ENCODE data around the gene LEMD3. TPM values are rescaled to one million over a fixed set of nuclear protein-coding genes. Genes with fewer than 3 reads are reported as not detected.

Gene LEMD3
- total RNA-seq, 2 donors from 2014 or later: 20.2 to 27.3 TPM

GRCh38 chr12:65248656-65249633 lies 79.6 kb downstream of the LEMD3 start:
- peaks cover 17% of the 10 kb centered on the region for H3K4me1 Mint-ChIP-seq (ENCODE audit: low read depth)
- peaks cover 3 to 10% of the 10 kb centered on the region in 2 donors for H3K36me3 Mint-ChIP-seq (ENCODE audit: insufficient read depth in 2 of 2)
- ATAC-seq (replicated peaks in 1 of 2) (peak; percentile 74 to 76), DNase-seq (peak; percentile 14 to 23)
- peak overlapping the region; percentile 94 for H3K27ac Mint-ChIP-seq
- H3K4me3 Mint-ChIP-seq: peak overlapping the region in 1 of 2 donors; percentile 52
- no peaks in the 10 kb centered on the region for H3K27me3 Mint-ChIP-seq (ENCODE audit: low read depth)
- no peaks in the 10 kb centered on the region for H3K9me3 Mint-ChIP-seq

- no peaks in the 10 kb centered on the region for H3K27me3 Mint-ChIP-seq (ENCODE audit: low read depth)
- peaks cover 2 to 3% of the 10 kb centered on the region in 2 donors for H3K36me3 Mint-ChIP-seq (ENCODE audit: insufficient read depth in 2 of 2)
- no peak overlapping the region for H3K27ac Mint-ChIP-seq
- H3K4me3 Mint-ChIP-seq: no peak overlapping the region
- DNase-seq (no peak), ATAC-seq (replicated peaks in 1 of 2) (no peak)
- no peaks in the 10 kb centered on the region for H3K9me3 Mint-ChIP-seq
- peaks cover 17% of the 10 kb centered on the region for H3K4me1 Mint-ChIP-seq (ENCODE audit: low read depth)
Observed at GRCh38 chr12:65252515-65252914, 83.1 kb downstream of the LEMD3 start.

GRCh38 chr12:65257986-65258385 lies 88.6 kb downstream of the LEMD3 start:
- H3K27me3 Mint-ChIP-seq (ENCODE audit: low read depth): peaks cover 6% of the 10 kb centered on the region
- no peak overlapping the region for H3K27ac Mint-ChIP-seq
- ATAC-seq (replicated peaks in 1 of 2) (no peak), DNase-seq (no peak)
- H3K4me1 Mint-ChIP-seq (ENCODE audit: low read depth): no peaks in the 10 kb centered on the region
- H3K4me3 Mint-ChIP-seq: no peak overlapping the region
- H3K9me3 Mint-ChIP-seq: no peaks in the 10 kb centered on the region
- H3K36me3 Mint-ChIP-seq (ENCODE audit: insufficient read depth in 2 of 2): no peaks in the 10 kb centered on the region

- no peaks in the 10 kb centered on the region for H3K4me1 Mint-ChIP-seq (ENCODE audit: low read depth)
- DNase-seq: no peak
- H3K27me3 Mint-ChIP-seq (ENCODE audit: low read depth): peaks cover 6% of the 10 kb centered on the region
- ATAC-seq (replicated peaks in 1 of 2): no peak
- no peak overlapping the region for H3K4me3 Mint-ChIP-seq
- no peaks in the 10 kb centered on the region for H3K9me3 Mint-ChIP-seq
- no peaks in the 10 kb centered on the region for H3K36me3 Mint-ChIP-seq (ENCODE audit: insufficient read depth in 2 of 2)
- no peak overlapping the region for H3K27ac Mint-ChIP-seq
Observed at GRCh38 chr12:65259501-65259900, 90.1 kb downstream of the LEMD3 start.

- Mint-ChIP-seq H3K4me3 (no peak overlapping the region), H3K4me1 (ENCODE audit: low read depth) (no peaks in the 10 kb centered on the region), H3K27me3 (ENCODE audit: low read depth) (peaks cover 24% of the 10 kb centered on the region), H3K27ac (no peak overlapping the region), H3K36me3 (ENCODE audit: insufficient read depth in 2 of 2) (no peaks in the 10 kb centered on the region), H3K9me3 (peaks cover 0 to 1% of the 10 kb centered on the region in 2 donors)
- no peak for ATAC-seq (replicated peaks in 1 of 2)
- DNase-seq: no peak
Observed at GRCh38 chr12:65263777-65264176, 94.4 kb downstream of the LEMD3 start.

DNA sequence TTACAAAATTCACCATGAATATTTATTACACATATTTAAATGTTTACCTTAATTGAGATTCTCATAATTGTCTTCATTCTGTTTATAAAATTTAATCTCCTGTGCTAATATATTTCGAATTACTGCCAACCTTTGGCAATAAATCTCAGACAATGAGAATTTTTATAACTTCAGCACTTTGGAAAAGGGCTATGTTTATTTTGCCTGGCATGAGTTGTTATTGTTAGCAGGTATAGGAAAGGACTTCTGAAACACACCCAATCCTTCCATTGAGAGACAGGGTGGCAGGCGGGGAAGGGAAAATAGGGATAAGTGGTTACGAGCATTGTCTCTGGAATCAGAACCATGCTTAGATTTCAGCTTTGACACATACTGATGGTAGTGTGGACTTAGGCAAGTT lies 97.0 kb downstream of the LEMD3 start:
- DNase-seq (no peak), ATAC-seq (replicated peaks in 1 of 2) (no peak)
- Mint-ChIP-seq H3K9me3 (peaks cover 0 to 1% of the 10 kb centered on the region in 2 donors), H3K27ac (no peak overlapping the region), H3K4me1 (ENCODE audit: low read depth) (no peaks in the 10 kb centered on the region), H3K36me3 (ENCODE audit: insufficient read depth in 2 of 2) (no peaks in the 10 kb centered on the region), H3K4me3 (no peak overlapping the region), H3K27me3 (ENCODE audit: low read depth) (peaks cover 18% of the 10 kb centered on the region)

DNA sequence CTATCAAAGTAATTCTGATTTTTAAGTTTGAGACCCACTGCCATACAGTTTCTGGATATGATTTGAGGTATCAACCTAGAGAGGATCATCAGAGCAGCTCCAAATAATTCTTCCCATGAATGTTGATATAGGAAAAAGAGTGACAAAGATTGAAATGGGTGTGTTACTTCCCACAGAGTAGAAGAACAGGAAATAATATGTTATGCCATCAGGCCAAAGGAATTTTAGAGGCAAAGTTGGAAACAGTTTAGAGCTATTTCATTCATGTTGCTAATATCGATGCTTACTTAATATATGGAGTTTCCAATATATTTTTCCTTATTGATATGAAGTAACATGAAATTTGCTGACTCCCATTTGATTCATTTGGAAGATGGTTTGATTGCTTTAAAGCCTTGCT lies 100.2 kb downstream of the LEMD3 start:
- H3K9me3 Mint-ChIP-seq: peaks cover 0 to 1% of the 10 kb centered on the region in 2 donors
- H3K27ac Mint-ChIP-seq: no peak overlapping the region
- H3K36me3 Mint-ChIP-seq (ENCODE audit: insufficient read depth in 2 of 2): no peaks in the 10 kb centered on the region
- no peak overlapping the region for H3K4me3 Mint-ChIP-seq
- no peak for DNase-seq
- H3K4me1 Mint-ChIP-seq (ENCODE audit: low read depth): no peaks in the 10 kb centered on the region
- ATAC-seq (replicated peaks in 1 of 2): no peak
- H3K27me3 Mint-ChIP-seq (ENCODE audit: low read depth): peaks cover 17% of the 10 kb centered on the region

GRCh38 chr12:65274602-65275272 lies 105.4 kb downstream of the LEMD3 start:
- peaks cover 11% of the 10 kb centered on the region for H3K4me1 Mint-ChIP-seq (ENCODE audit: low read depth)
- H3K4me3 Mint-ChIP-seq: no peak overlapping the region
- peaks cover 29% of the 10 kb centered on the region for H3K27me3 Mint-ChIP-seq (ENCODE audit: low read depth)
- no peak for ATAC-seq (replicated peaks in 1 of 2)
- no peaks in the 10 kb centered on the region for H3K9me3 Mint-ChIP-seq
- H3K27ac Mint-ChIP-seq: no peak overlapping the region
- no peak for DNase-seq
- no peaks in the 10 kb centered on the region for H3K36me3 Mint-ChIP-seq (ENCODE audit: insufficient read depth in 2 of 2)

DNA sequence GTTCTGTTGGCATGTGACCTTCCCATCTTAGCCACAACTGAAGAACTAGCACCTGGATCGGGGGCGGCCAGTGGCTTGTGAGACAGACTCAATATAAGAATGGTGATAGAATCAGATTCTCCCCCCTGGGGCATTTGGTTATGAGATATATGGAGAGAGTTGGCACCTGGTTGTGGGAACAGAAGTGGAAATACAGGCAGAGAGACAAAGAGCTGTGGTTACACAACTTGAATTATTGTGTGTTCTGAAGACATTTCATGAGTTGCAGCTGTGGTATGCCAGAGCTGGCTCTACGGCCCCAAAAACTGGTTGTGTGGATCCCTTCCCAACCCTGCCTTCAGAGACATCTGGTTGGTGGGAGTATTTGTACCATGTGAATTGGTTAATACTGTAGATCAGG lies 106.2 kb downstream of the LEMD3 start:
- DNase-seq (no peak), ATAC-seq (replicated peaks in 1 of 2) (no peak)
- Mint-ChIP-seq H3K27me3 (ENCODE audit: low read depth) (peaks cover 38% of the 10 kb centered on the region), H3K4me3 (no peak overlapping the region), H3K4me1 (ENCODE audit: low read depth) (peaks cover 13% of the 10 kb centered on the region), H3K27ac (no peak overlapping the region), H3K9me3 (no peaks in the 10 kb centered on the region), H3K36me3 (ENCODE audit: insufficient read depth in 2 of 2) (no peaks in the 10 kb centered on the region)

GRCh38 chr12:65276916-65277530 lies 107.6 kb downstream of the LEMD3 start:
- no peak overlapping the region for H3K27ac Mint-ChIP-seq
- no peaks in the 10 kb centered on the region for H3K36me3 Mint-ChIP-seq (ENCODE audit: insufficient read depth in 2 of 2)
- ATAC-seq (replicated peaks in 1 of 2): no peak
- H3K4me3 Mint-ChIP-seq: no peak overlapping the region
- H3K27me3 Mint-ChIP-seq (ENCODE audit: low read depth): peaks cover 44% of the 10 kb centered on the region
- no peaks in the 10 kb centered on the region for H3K9me3 Mint-ChIP-seq
- H3K4me1 Mint-ChIP-seq (ENCODE audit: low read depth): peaks cover 13% of the 10 kb centered on the region
- no peak for DNase-seq

DNA sequence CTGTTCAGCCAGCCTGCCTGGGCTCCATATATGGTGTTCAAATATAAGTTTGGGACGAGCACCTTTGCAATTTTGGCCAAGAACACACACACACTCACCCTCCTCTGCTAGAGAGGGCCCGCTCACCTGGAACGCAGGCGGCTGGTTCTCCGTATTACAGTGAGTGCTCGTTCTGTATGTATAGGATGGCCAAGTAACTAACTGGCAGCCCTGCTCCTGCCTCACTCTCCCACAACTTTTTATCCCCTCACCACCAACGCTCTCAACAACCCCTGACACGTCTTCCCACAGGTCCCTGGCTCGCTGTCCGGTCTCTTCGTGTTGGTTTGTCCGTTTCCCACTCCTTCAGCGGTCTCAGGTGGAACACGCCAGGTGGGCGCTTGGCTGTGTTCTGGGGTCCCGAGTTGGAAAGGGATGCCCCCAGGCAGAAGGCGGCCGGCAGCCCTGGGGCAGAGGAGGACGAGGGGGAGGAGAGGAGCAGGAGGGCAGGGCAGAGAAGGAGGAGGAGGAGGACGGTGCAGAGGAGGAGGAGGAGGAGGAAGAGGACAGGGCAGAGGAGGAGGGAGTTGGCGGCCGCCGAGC lies 108.7 kb downstream of the LEMD3 start:
- H3K9me3 Mint-ChIP-seq: no peaks in the 10 kb centered on the region
- H3K4me3 Mint-ChIP-seq: peak overlapping the region; percentile 17 to 59
- H3K4me1 Mint-ChIP-seq (ENCODE audit: low read depth): peaks cover 13% of the 10 kb centered on the region
- H3K36me3 Mint-ChIP-seq (ENCODE audit: insufficient read depth in 2 of 2): no peaks in the 10 kb centered on the region
- H3K27me3 Mint-ChIP-seq (ENCODE audit: low read depth): peaks cover 44% of the 10 kb centered on the region
- peak; percentile 24 to 40 for ATAC-seq (replicated peaks in 1 of 2)
- H3K27ac Mint-ChIP-seq: no peak overlapping the region
- DNase-seq: no peak

- no peaks in the 10 kb centered on the region for H3K36me3 Mint-ChIP-seq (ENCODE audit: insufficient read depth in 2 of 2)
Observed at GRCh38 chr12:65278576-65279368, 109.4 kb downstream of the LEMD3 start, which contains the start of gene MSRB3. Gene MSRB3, plus strand, starts transcription at chr12:65278683. Its CDS starts 29,897 bp downstream, at chr12:65308580.

More at GRCh38 chr12:65278576-65279368, 109.4 kb downstream of the LEMD3 start, which contains the start of gene MSRB3:
- ATAC-seq (replicated peaks in 1 of 2): peak; percentile 78 to 85
- Mint-ChIP-seq H3K4me3 (peak within 1 kb of the TSS; percentile 71 to 79), H3K27ac (no peak within 1 kb of the TSS), H3K4me1 (ENCODE audit: low read depth) (peaks cover 13% of the 10 kb centered on the region), H3K9me3 (no peaks in the 10 kb centered on the region), H3K27me3 (ENCODE audit: low read depth) (peaks cover 44% of the 10 kb centered on the region)
- peak; percentile 32 to 57 for DNase-seq

Measured in activated T-cell treated with anti-CD3 and anti-CD28 coated beads, Interleukin-2, amount 50 U/mL, for 72 hours (primary cell).